Testis (tissue), 2 donors: ENCODE results near the gene ZNF628.

ENCODE experiments used
- CTCF ChIP-seq, 3 experiments: fragments of 450-650 bp in 2 of 3; fragments of 200-600 bp in 1 of 3; sonication (generic) in 1 of 3; IDR thresholded peaks; one replicate each; pipeline ENCODE4 v1.5.1; 2016 to 2019; ENCODE audit warnings: antibody characterized with exemption in 3 of 3, mild to moderate bottlenecking in 2 of 3, moderate library complexity in 1 of 3
- POLR2A ChIP-seq: fragments of 450-650 bp; IDR thresholded peaks from one replicate; pipeline ENCODE4 v1.6.1; 2017; ENCODE audit warnings: antibody characterized with exemption, mild to moderate bottlenecking, moderate library complexity

- TF ChIP-seq POLR2A (no peak), CTCF (IDR thresholded peaks at IDR 0.05) (no peak)
Observed at GRCh38 chr19:55453511-55454260, 22.7 kb upstream of the ZNF628 start.
